A204.1 (cell line): ENCODE results near the gene RNF6.
"Not testable (repeated sequence)": the region's sequence is repeated elsewhere in the genome, so short reads cannot be mapped to it uniquely, and the experiment has no call there.

Source experiments
- FAIRE-seq: peaks from 2 replicates; lab custom pipeline; 2012; peaks lifted over from hg19 to GRCh38; lab: Jason Lieb, UNC

RNF6 gene

DNA sequence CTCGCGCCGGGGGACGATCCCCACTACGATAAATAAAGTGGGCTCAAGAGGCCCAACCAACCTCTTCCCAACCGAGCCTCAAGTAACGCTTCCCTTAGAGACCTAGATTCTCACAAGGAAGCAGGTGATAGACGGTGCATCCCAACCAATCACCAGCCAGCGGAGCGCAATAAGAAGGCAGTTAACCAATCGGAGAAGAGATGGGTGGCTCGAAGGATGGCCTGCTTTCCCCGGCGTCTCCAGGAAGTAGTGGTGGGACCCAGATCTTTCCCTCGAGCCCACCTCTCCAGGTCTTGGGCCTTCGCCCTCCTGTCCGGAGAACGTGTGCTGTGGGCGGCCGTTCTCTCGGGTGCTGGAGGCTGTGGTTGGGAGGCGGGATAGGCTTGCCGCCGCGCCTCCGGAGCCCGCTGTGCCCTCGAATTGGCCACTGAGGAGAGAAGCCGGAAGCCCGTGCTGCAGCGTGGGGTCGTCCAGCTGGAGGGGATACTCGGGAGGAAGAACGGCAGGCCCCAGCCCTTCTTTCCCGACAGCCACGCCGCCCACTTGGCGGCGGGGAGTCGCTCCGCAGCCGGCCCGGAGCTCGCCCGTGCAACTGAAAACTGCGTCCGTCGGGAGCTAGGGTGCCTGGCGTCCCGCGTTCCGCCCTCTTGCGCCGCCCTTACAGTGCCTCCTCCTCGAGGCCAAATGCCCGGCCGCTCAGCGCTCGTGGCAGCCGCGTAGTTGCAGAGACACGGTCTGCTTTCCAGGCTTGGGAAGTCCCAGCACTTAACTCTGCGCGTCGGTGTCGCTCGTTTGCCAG lies at the start of gene RNF6:
Gene RNF6, minus strand, starts transcription at position 594 of the 799 bp plus-strand sequence. CDS start 2,665 bp downstream, outside the sequence.
- FAIRE-seq: peak; percentile 97

DNA sequence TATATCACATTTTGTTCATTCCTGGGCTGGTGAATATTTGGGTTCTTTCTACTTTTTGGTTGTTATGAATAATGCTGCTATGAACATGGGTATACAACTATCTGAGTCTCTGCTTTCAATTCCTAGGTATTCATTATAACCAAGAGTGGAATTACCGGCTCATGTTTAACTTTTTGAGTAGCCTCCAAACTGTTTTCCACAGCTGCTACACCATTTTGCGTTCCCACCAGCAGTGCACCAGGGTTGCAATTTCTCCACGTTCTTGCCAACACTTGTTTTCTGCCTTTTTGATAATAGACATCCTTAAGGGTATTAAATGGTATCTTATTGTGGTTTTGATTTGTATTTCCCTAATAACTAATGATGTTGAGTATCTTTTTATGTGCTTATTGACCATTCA lies 48.6 kb upstream of the RNF6 start:
- no peak for FAIRE-seq

DNA sequence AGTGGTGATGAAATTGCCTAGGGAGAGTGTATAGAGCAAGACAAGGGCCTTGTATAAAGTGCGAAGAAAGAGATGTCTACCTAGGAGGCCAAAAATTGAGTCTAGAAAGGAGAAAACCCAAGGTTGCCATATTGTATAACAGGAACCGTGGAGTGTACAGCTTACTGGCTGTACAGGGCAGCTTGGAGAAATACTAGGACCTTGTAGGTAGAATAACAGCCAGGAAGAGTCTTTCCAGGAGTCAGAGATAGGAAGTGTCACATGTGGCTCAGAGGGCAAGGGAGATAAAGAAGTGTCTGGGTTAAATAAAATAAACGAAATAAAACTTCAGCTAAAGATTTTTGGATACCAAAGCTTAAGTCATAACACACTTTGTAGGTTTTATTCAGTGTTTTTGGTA lies 44.2 kb upstream of the RNF6 start:
- no peak for FAIRE-seq

GRCh38 chr13:26262156-26262555 lies 40.0 kb upstream of the RNF6 start:
- no peak for FAIRE-seq

DNA sequence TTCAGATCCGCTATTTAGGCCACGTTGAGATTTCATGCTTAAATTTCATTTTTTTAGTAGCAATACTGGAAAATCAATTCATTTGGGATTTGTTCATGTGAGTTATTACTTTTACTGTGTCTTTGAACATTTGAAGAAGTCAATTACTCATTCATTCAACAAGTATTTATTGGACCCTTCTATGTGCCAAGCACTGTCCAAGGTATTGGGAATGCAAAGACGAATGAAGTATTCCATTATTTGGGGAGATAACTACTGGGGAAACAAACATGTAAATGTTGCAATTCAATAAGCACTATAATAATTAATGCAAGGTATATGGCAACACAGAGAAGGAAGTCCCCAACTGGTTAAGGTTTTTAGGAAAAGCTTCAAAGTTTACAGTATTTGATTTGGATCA lies 37.5 kb upstream of the RNF6 start:
- FAIRE-seq: no peak

DNA sequence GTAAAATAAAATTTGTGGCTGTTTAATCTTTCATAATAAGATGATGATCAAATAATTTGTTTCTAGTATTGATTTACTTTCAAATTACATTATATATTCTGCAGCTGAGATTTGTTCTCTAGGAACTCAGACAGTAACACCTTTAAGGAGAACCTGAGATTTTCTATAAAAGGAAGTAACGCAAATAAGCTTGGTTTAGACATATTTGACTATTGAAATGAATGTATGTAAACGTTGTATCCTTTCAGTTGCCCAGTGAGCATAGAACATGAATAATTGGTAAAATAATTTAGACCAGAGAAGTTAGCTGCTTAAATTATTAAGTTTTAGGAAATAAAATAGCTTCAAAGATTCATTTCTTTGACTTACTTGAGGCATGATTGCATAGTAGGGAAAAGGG lies 34.9 kb upstream of the RNF6 start:
- FAIRE-seq: no peak

DNA sequence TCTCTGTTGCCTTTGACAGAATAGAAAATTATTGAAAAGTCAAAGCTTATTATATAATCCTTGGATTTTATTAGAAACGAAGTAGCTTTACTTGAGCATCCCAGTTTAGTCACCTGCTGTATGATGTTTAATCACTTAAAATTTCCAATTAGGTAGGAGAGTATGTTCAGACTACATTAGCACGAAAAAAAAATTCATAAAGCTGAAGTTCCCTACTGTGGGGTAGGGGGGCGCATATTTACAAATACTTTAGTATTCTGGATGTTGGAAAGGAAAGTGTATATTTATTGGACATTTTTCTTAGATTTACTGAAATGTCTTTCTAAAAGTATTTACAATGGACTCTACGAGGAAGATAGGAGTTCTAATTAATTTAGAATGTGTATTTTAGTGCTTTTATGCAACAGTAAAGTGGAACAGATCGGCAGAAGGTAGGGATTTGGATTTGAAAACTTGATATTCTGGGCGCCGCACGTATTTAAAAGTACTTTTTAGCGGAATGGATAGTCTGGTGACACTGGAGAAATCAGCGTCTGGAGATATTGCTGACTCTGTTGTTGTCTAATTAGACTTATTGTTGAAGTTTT lies 33.7 kb upstream of the RNF6 start:
- FAIRE-seq: peak; percentile 34

DNA sequence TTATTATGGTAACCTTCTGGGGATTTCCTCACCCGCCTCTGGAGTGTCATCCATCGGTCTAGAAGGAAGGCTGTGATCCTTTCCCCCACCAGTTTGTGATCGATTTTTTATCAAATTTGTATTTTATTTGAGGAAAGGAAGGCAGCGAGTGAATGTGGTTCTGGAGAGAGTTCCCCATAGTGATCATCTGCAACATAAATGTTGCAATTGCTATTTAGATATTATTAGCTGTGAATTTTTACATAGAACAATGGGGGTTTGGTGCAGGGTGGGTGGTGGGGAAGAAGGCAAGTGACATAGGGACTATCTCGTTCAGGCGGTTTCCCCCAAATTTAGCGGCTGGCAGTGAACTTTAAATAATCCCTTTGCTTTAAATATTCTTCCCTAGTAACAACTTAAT lies 33.0 kb upstream of the RNF6 start:
- no peak for FAIRE-seq

DNA sequence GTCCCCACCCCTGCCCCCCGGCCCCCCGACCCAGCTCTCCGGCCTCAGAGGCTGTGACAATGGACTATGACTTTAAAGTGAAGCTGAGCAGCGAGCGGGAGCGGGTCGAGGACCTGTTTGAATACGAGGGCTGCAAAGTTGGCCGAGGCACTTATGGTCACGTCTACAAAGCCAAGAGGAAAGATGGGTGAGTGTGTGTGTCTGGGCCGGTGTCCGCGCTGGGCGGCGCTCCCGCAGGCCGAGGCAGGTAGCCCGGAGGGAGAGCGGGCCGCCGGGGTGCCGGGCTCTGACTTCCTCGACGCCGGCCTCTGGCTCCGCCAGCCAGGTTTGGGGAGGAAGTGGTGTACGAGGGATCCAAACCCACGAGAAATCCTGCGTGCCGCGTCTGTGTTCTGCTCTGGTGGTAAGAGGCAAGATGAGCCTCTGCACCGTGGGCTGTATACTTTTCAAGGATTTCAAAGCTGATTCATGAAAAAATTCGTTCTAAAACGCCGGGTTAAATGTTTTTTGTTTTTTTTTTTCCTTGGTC lies 32.5 kb upstream of the RNF6 start:
- FAIRE-seq: no peak

DNA sequence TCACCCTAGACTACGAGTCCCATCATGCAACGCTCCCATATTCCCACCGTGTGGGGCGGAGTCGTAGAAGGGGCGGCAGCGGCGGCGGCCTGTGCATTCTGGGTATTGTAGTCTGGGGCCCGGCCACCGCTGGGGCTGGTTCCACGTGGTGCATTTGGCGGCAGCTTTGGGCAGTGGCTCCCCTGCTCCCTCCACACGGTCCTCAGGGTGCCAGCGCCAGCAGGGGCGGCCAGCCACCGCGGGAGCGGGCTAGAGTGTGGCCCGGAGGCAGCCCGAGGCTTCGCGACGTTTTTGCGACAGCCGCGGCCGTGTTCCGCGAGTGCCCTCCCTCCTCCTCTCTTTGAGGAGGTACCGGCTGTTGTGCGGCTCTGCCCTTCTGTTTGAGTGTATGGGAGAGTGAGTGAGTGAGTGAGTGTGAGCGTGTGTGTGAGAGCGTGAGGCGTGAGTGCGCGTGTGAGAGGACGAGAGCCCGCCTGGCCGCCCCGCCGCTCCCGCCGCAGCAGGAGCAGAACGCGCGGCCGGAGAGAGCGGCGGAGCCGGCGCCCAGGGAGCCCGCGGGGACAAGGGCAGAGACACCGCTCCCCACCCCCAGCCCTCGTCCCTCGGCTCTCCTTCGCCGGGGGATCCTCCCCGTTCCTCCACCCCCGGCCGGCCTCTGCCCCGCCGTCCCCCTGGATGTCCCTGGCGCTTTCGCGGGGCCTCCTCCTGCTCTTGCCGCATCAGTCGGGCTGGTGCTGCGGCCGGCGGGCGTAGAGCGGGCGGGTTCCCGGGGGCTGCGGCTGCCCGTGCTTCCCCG lies 31.9 kb upstream of the RNF6 start, which contains the start of gene CDK8:
Gene CDK8, plus strand, starts transcription at position 343 of the 796 bp plus-strand sequence. CDS start 513 bp downstream, outside the sequence.
- peak; percentile 71 for FAIRE-seq

GRCh38 chr13:26253262-26253786 lies 31.2 kb upstream of the RNF6 start:
- FAIRE-seq: no peak

DNA sequence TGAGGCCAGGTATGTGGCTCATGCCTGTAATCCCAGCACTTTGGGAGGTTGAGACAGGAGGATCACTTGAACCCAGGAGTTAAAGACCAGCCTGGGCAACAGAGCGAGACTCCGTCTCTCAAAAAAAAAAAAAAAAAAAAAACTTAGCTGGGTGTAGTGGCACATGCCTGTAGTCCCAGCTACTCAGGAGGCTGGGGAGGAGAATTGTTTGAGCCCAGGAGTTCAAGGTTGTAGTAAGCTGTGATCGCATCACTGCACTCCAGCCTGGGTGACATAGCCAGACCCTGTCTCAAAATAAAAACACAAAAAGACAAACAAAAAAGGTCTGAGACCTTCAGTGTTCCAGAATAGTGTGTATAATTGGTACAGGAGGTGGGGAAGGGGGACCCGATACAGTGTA lies 29.9 kb upstream of the RNF6 start:
- FAIRE-seq: not testable (repeated sequence)

DNA sequence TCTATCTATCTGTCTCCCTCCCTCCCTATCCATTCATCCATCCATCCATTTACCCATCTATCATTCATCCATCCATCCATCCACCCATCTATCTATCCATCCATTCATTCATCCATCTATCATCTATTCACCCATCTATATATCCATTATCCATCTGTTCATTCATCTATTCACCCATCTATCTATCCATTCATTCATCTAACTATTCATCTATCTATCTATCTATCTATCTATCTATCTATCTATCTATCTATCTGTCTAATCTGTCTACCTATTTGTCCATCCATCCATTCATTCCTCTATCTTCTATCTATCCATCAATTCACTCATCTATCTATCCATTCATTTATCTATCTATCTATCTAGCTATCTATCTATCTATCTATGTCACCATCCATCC lies 27.4 kb upstream of the RNF6 start:
- FAIRE-seq: no peak

GRCh38 chr13:26247608-26248007 lies 25.5 kb upstream of the RNF6 start:
- FAIRE-seq: no peak

GRCh38 chr13:26247011-26247410 lies 24.9 kb upstream of the RNF6 start:
- no peak for FAIRE-seq

DNA sequence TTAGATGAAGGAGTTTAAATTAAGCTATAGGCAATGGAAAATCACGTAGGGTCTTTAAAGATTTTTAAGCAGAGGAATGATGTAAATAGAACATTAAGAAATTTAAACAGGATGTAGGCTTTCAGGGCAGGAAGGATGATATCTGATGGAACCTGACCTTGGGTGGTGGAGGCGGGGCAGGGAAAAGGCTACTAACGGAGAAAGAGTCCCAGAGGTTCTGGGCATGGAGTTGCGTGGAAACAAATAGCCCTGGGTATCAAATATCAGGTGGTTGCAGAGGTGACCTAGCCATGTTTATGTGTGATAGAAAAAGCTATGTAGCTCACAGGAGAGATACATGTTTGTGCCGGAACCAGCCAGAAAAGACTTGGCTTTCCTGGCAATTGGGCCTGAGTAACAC lies 24.0 kb upstream of the RNF6 start:
- no peak for FAIRE-seq

GRCh38 chr13:26236296-26236695 lies 14.2 kb upstream of the RNF6 start:
- no peak for FAIRE-seq

- no peak for FAIRE-seq
Observed at GRCh38 chr13:26230703-26231102, 8.6 kb upstream of the RNF6 start.

DNA sequence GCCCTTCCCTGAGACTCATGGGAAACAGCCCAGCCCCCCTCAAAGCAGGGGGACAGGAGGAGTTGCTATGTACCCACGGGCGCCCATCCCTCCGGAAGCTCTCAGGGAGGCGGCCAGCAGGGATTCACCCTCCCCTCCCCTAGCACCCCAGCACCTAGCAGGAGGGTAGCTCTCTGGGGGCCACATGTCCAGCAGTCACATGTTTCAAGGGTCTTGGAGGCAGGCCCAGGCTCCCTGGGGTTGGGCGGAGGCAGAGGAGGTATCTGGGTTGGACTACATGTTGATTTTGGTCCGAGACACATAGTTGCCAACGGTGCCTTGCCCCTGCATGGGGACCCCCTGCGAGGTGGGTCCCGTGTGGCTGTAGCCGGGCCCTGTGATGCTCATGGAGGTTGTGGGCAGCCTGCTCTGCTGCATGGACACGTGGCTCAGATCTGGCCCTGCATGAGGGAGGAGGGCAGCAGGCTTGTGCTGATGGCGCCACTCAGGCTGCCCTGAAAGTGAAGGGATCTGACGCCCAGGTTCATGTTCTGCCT lies 7.0 kb upstream of the RNF6 start:
- FAIRE-seq: no peak

DNA sequence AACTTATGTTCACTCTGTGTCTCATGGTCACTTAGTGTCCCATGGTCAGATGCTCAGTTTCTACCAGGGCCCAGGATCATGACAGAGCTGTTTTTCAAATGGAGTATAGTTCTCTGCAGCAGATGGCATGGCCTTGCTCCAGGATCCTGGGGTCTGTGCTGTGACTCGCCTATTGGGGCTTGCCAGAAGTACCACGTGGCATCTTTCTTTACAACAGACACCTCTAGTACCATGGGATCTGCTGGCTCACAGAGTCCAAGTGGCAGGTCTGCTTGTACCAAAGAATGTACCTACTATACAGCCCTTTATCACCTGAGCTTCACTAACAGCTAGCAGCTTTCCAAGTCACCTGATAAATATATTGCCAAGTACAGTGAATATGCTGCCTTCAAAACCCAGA lies 6.0 kb upstream of the RNF6 start:
- FAIRE-seq: no peak

- no peak for FAIRE-seq
Observed at GRCh38 chr13:26227166-26227971, 5.3 kb upstream of the RNF6 start.
